Testis (tissue), 3 donors: ENCODE data around the gene ENTREP3. TPM values are rescaled to one million over a fixed set of nuclear protein-coding genes. Genes with fewer than 3 reads are reported as not detected.
"Not testable (repeated sequence)": the region's sequence is repeated elsewhere in the genome, so short reads cannot be mapped to it uniquely, and the experiment has no call there.

Experiments
- DNase-seq: peaks from one replicate; pipeline ENCODE4 v3.0.0-alpha.2; 2019
- H3K27ac ChIP-seq, 2 donors: fragments of 200-600 bp; sonication (generic); one replicate each; pipeline ENCODE4 v1.5.1; 2019
- H3K27me3 ChIP-seq: fragments of 200-600 bp; sonication (generic); one replicate; pipeline ENCODE4 v1.5.1; 2019
- H3K36me3 ChIP-seq: fragments of 200-600 bp; sonication (generic); one replicate; pipeline ENCODE4 v1.5.1; 2017; ENCODE audit warnings: low read depth; ENCODE audit errors: missing control alignments
- H3K4me1 ChIP-seq: fragments of 200-600 bp; sonication (generic); one replicate; pipeline ENCODE4 v1.5.1; 2019
- H3K4me3 ChIP-seq, 2 donors: fragments of 200-600 bp; sonication (generic); one replicate each; pipeline ENCODE4 v1.5.1; 2017 to 2019
- H3K9me3 ChIP-seq: fragments of 200-600 bp; sonication (generic); one replicate; pipeline ENCODE4 v1.5.1; 2017
- POLR2A ChIP-seq: fragments of 450-650 bp; IDR thresholded peaks from one replicate; pipeline ENCODE4 v1.6.1; 2017; ENCODE audit warnings: antibody characterized with exemption, mild to moderate bottlenecking, moderate library complexity
- WGBS, 2 donors: methylation state at CpG; one replicate each; pipeline ENCODE4 v1.1.5; 2018; 5-methylcytosine and 5-hydroxymethylcytosine counted together
- intact Hi-C: fragments of 100-400 bp; cut with DNase I; formaldehyde crosslinking; loops from one replicate; pipeline ENCODE4 v1.15.1; 2023; ENCODE audit warnings: low total_unique reads
- polyA plus RNA-seq: library from polyadenylated mRNA; stranded (reverse); fragments of 350-450 nt; fragmentation: Illumina TruSeq; extraction: RNeasy Lipid Tissue Mini Kit (QIAGEN cat#74804); gene quantifications from one replicate; pipeline ENCODE4 v1.2.3, GENCODE V29; 2014; ENCODE audit warnings: low read depth, low replicate concordance; ENCODE audit not compliant: insufficient read depth
- total RNA-seq, 2 donors: library from RNA; depleted of rRNA; stranded (reverse); fragments of >200 nt; gene quantifications; one replicate each; pipeline ENCODE4 v1.2.3, GENCODE V29; 2016
- TF ChIP-seq, protein P1 (sequence below), 3 experiments: fragments of 450-650 bp in 2 of 3; fragments of 200-600 bp in 1 of 3; sonication (generic) in 1 of 3; IDR thresholded peaks; one replicate each; pipeline ENCODE4 v1.5.1; 2016 to 2019; ENCODE audit warnings: antibody characterized with exemption in 3 of 3, mild to moderate bottlenecking in 2 of 3, moderate library complexity in 1 of 3

The ENTREP3 gene
- total and polyA plus RNA-seq, 3 donors from 2014 or later: 14.3 to 27.9 (median 15.8) TPM

GRCh38 chr1:155295183-155295941 is 40.1 kb upstream of the ENTREP3 start:
- 9 to 11% methylated on average over 14 to 44 of the region's 47 CpGs for WGBS, 2 donors
- peak overlapping the region; percentile 5 to 9 for H3K4me3 ChIP-seq
- no peaks in the 10 kb centered on the region for H3K9me3 ChIP-seq
- DNase-seq: no peak
- no peaks in the 10 kb centered on the region for H3K4me1 ChIP-seq
- H3K36me3 ChIP-seq: no peaks in the 10 kb centered on the region
- TF ChIP-seq, protein P1, sequence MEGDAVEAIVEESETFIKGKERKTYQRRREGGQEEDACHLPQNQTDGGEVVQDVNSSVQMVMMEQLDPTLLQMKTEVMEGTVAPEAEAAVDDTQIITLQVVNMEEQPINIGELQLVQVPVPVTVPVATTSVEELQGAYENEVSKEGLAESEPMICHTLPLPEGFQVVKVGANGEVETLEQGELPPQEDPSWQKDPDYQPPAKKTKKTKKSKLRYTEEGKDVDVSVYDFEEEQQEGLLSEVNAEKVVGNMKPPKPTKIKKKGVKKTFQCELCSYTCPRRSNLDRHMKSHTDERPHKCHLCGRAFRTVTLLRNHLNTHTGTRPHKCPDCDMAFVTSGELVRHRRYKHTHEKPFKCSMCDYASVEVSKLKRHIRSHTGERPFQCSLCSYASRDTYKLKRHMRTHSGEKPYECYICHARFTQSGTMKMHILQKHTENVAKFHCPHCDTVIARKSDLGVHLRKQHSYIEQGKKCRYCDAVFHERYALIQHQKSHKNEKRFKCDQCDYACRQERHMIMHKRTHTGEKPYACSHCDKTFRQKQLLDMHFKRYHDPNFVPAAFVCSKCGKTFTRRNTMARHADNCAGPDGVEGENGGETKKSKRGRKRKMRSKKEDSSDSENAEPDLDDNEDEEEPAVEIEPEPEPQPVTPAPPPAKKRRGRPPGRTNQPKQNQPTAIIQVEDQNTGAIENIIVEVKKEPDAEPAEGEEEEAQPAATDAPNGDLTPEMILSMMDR (IDR thresholded peaks at IDR 0.05): no peak
- no peak for TF ChIP-seq POLR2A
- no peaks in the 10 kb centered on the region for H3K27me3 ChIP-seq
- no peak overlapping the region for H3K27ac ChIP-seq
- intact Hi-C loops: no loop called here

DNA sequence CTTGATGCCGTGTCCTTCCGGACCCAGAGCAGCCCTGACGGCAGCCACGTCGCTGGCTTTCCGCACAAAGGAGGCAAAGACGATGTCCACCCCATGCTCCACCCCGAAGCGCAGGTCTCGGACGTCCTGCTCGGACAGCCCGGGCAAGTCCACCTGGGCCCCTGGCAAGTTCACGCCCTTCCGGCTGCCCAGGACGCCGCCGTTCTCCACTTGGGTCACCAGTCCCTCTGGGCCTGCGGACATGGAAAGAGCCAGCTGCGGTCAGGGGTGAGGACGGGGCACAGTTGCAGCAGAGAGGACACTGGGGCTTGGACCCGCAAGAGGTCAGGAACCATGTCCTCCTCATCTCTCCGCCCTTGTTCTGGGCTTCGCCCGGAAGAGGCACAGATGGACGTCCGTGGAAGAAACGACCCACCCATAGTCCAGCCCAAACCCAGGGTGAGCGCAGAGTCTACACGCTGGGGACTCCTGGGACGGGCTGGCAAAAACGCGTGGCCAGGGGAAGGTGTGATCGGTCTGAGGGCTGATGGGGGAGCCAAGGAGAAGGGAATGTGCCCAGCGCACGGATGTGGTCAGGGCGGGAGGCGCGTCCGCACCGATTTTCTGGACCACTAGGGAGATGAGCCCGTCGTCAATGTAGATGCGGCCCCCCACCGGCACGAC is 39.4 kb upstream of the ENTREP3 start:
- intact Hi-C loops: no loop called here
- no peak overlapping the region for H3K27ac ChIP-seq
- 3 to 17% methylated on average over 14 to 42 of the region's 46 CpGs for WGBS, 2 donors
- H3K36me3 ChIP-seq: no peaks in the 10 kb centered on the region
- TF ChIP-seq, protein P1 (IDR thresholded peaks at IDR 0.05): no peak
- no peak for TF ChIP-seq POLR2A
- no peaks in the 10 kb centered on the region for H3K4me1 ChIP-seq
- DNase-seq: no peak
- no peaks in the 10 kb centered on the region for H3K9me3 ChIP-seq
- H3K27me3 ChIP-seq: no peaks in the 10 kb centered on the region
- peak overlapping the region; percentile 5 to 9 for H3K4me3 ChIP-seq

DNA sequence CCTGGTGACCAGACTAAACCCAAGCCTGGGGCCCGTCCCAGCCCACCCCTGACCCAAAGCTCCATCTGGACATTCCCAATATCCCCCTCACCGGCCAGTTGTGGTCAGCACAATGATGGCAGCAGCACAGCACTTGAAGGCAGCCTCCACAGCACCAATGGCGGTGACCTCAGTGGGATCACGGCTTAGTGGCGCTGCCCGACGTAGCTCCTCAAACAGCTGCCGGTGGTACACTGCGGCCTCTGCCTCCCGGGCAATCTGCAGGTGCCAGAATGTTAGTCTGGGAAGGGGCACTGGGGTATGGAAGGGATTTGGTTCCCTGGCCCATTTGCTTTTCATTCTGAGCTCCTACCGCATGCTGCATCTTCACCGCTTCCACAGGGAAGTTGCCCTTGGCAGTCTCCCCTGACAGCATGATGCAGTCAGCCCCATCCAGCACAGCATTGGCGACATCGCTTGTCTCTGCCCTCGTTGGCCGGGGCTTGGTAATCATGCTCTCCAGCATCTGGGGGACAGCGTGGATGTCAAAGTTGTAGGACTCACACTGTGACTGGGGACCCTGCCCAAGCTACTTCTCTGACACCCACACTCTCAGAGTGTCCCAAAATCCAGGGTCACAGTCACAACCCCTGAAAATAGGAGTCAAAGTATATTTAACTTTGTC is 37.9 kb upstream of the ENTREP3 start:
- H3K4me1 ChIP-seq: no peaks in the 10 kb centered on the region
- TF ChIP-seq, protein P1 (IDR thresholded peaks at IDR 0.05): no peak
- TF ChIP-seq POLR2A: no peak
- H3K9me3 ChIP-seq: no peaks in the 10 kb centered on the region
- no peaks in the 10 kb centered on the region for H3K36me3 ChIP-seq
- H3K27ac ChIP-seq: no peak overlapping the region
- intact Hi-C loops: no loop called here
- DNase-seq: no peak
- 89 to 91% methylated on average over 16 to 17 of the region's 17 CpGs for WGBS, 2 donors
- no peaks in the 10 kb centered on the region for H3K27me3 ChIP-seq
- H3K4me3 ChIP-seq: no peak overlapping the region

GRCh38 chr1:155291006-155291405 is 35.7 kb upstream of the ENTREP3 start:
- intact Hi-C loops, H3K9me3 ChIP-seq, H3K4me3 ChIP-seq, H3K27me3 ChIP-seq, H3K4me1 ChIP-seq, DNase-seq, H3K27ac ChIP-seq, H3K36me3 ChIP-seq: not testable (repeated sequence)
- 80 to 88% methylated on average over 10 of the region's 10 CpGs for WGBS, 2 donors

- intact Hi-C loops: no loop called here
- no peaks in the 10 kb centered on the region for H3K27me3 ChIP-seq
- no peaks in the 10 kb centered on the region for H3K4me1 ChIP-seq
- WGBS, 2 donors: 86 to 92% methylated on average over 10 to 21 of the region's 21 CpGs
- no peak for DNase-seq
- H3K4me3 ChIP-seq: no peak overlapping the region
- no peaks in the 10 kb centered on the region for H3K9me3 ChIP-seq
- H3K36me3 ChIP-seq: no peaks in the 10 kb centered on the region
- H3K27ac ChIP-seq: no peak overlapping the region
- TF ChIP-seq, protein P1 (IDR thresholded peaks at IDR 0.05): no peak
- no peak for TF ChIP-seq POLR2A
Observed at GRCh38 chr1:155287987-155288543, 32.8 kb upstream of the ENTREP3 start.
